NCI-H82 treated with DMSO at 0.1 percent for 48 hours (cell line): Measurements from ENCODE around the gene GSC2.

Experiments used
- DNase-seq: peaks from one replicate; lab custom pipeline; 2025; ENCODE audit not compliant: unreplicated experiment; lab: John Stamatoyannopoulos, UW

Gene GSC2

GRCh38 chr22:19149991-19150390 is at the start of gene GSC2:
Gene GSC2 (minus strand): TSS chr22:19150292. CDS start chr22:19150283, 9 bp downstream.
- no peak for DNase-seq

GRCh38 chr22:19199479-19199878 is 49.4 kb upstream of the GSC2 start:
- DNase-seq = no peak

GRCh38 chr22:19197997-19198865 is 48.1 kb upstream of the GSC2 start:
- DNase-seq = no peak

GRCh38 chr22:19196841-19197612 is 46.9 kb upstream of the GSC2 start:
- DNase-seq = no peak

- no peak for DNase-seq
Measured at GRCh38 chr22:19195796-19196731, 46.0 kb upstream of the GSC2 start.

GRCh38 chr22:19194766-19195536 is 44.9 kb upstream of the GSC2 start:
- no peak for DNase-seq

GRCh38 chr22:19193879-19194278 is 43.8 kb upstream of the GSC2 start:
- DNase-seq = no peak

GRCh38 chr22:19187716-19188563 is 37.8 kb upstream of the GSC2 start:
- DNase-seq = no peak

GRCh38 chr22:19184276-19184997 is 34.3 kb upstream of the GSC2 start:
- no peak for DNase-seq

GRCh38 chr22:19183216-19183615 is 33.1 kb upstream of the GSC2 start:
- no peak for DNase-seq

GRCh38 chr22:19182472-19183157 is 32.5 kb upstream of the GSC2 start:
- DNase-seq = no peak

- DNase-seq = no peak
Measured at GRCh38 chr22:19181786-19182471, 31.8 kb upstream of the GSC2 start.

- DNase-seq = no peak
Measured at GRCh38 chr22:19180740-19181410, 30.8 kb upstream of the GSC2 start.

- no peak for DNase-seq
Measured at GRCh38 chr22:19180234-19180633, 30.1 kb upstream of the GSC2 start.

- DNase-seq = peak; percentile 5
Measured at GRCh38 chr22:19179497-19180048, 29.5 kb upstream of the GSC2 start.

GRCh38 chr22:19178657-19179496 is 28.8 kb upstream of the GSC2 start, which contains the start of gene SLC25A1:
Gene SLC25A1 (minus strand): TSS chr22:19178736. CDS start chr22:19178673, 63 bp downstream.
- peak; percentile 48 for DNase-seq
